OCI-LY1 (cell line): ENCODE data around the gene TRIM28.

Experiments used
- H2AFZ ChIP-seq: fragments of 200-600 bp; sonication (generic), shearing (Covaris generic); 2 replicates; pipeline ENCODE4 v1.6.0; 2014; ENCODE audit warnings: antibody characterized with exemption, mild to moderate bottlenecking, low read length
- H3F3A ChIP-seq: fragments of 200-600 bp; sonication (generic), shearing (Covaris generic); 2 replicates; pipeline ENCODE4 v1.6.0; 2014; ENCODE audit warnings: mild to moderate bottlenecking, antibody characterized with exemption, low read length, moderate library complexity; ENCODE audit not compliant: insufficient read depth
- H3K27ac ChIP-seq: fragments of 200-600 bp; sonication (generic); 2 replicates; pipeline ENCODE4 v1.5.1; 2014; ENCODE audit warnings: low read length, mixed run types, mild to moderate bottlenecking, low read depth; ENCODE audit not compliant: poor library complexity, severe bottlenecking
- H3K27me3 ChIP-seq: fragments of 200-600 bp; sonication (generic); 2 replicates; pipeline ENCODE4 v1.6.0; 2014; ENCODE audit warnings: antibody characterized with exemption, mild to moderate bottlenecking, low read length, moderate library complexity; ENCODE audit not compliant: insufficient read depth
- H3K36me3 ChIP-seq: fragments of 200-600 bp; sonication (generic); 2 replicates; pipeline ENCODE4 v1.6.1; 2014; ENCODE audit warnings: mild to moderate bottlenecking, antibody characterized with exemption, low read length, moderate library complexity, mixed read lengths; ENCODE audit not compliant: insufficient read depth
- H3K4me1 ChIP-seq: fragments of 200-600 bp; sonication (generic); 2 replicates; pipeline ENCODE4 v1.5.1; 2014; ENCODE audit warnings: mild to moderate bottlenecking, low read length, moderate library complexity; ENCODE audit not compliant: insufficient read depth, severe bottlenecking
- H3K4me2 ChIP-seq: fragments of 200-600 bp; sonication (generic), shearing (Covaris generic); 2 replicates; pipeline ENCODE4 v1.6.1; 2014; ENCODE audit warnings: low read length
- H3K4me3 ChIP-seq: fragments of 200-600 bp; sonication (generic); 2 replicates; pipeline ENCODE4 v1.5.1; 2014; ENCODE audit warnings: low read length, low read depth, mild to moderate bottlenecking, mixed read lengths; ENCODE audit not compliant: poor library complexity, severe bottlenecking
- H3K79me2 ChIP-seq: fragments of 200-600 bp; shearing (Covaris generic); 2 replicates; pipeline ENCODE4 v1.6.1; 2016; ENCODE audit warnings: mixed run types, low read length, mixed read lengths; ENCODE audit not compliant: insufficient read depth
- H3K9ac ChIP-seq: fragments of 200-600 bp; sonication (generic), shearing (Covaris generic); 2 replicates; pipeline ENCODE4 v1.6.1; 2014; ENCODE audit warnings: mild to moderate bottlenecking, low read length, mixed read lengths
- H3K9me2 ChIP-seq: fragments of 200-600 bp; sonication (generic), shearing (Covaris generic); 2 replicates; pipeline ENCODE4 v1.6.1; 2014; ENCODE audit warnings: low read depth, mild to moderate bottlenecking, low read length, mixed read lengths
- H3K9me3 ChIP-seq: fragments of 200-600 bp; shearing (Covaris generic); 2 replicates; pipeline ENCODE4 v1.6.1; 2014; ENCODE audit warnings: low read length, mixed read lengths
- H4K20me1 ChIP-seq: fragments of 200-600 bp; sonication (generic), shearing (Covaris generic); 2 replicates; pipeline ENCODE4 v1.6.0; 2016; ENCODE audit warnings: mild to moderate bottlenecking, low read length; ENCODE audit not compliant: insufficient read depth
- CTCF ChIP-seq: fragments of 200-600 bp; sonication (generic), shearing (Covaris generic); IDR thresholded peaks from 2 replicates; pipeline ENCODE4 v1.5.1; 2017; ENCODE audit warnings: mild to moderate bottlenecking, antibody characterized with exemption, low read length, moderate library complexity, mixed read lengths
- EZH2 ChIP-seq: fragments of 200-600 bp; sonication (generic), shearing (Covaris generic); IDR thresholded peaks from 2 replicates; pipeline ENCODE4 v1.8.0; 2017; ENCODE audit warnings: borderline replicate concordance, mixed run types, mild to moderate bottlenecking, antibody characterized with exemption, low read length, moderate library complexity, mixed read lengths

TRIM28 gene

GRCh38 chr19:58509731-58510083 lies 34.2 kb upstream of the TRIM28 start:
- H4K20me1 ChIP-seq = no peaks in the 10 kb centered on the region
- H3K4me1 ChIP-seq = peaks cover 12% of the 10 kb centered on the region
- no peak overlapping the region for H2AFZ ChIP-seq
- H3K36me3 ChIP-seq = no peaks in the 10 kb centered on the region; the same call in 1 of the 2 replicates
- no peaks in the 10 kb centered on the region for H3F3A ChIP-seq
- H3K9me3 ChIP-seq = no peaks in the 10 kb centered on the region
- TF ChIP-seq CTCF (no peak), EZH2 (no peak)
- no peaks in the 10 kb centered on the region for H3K27me3 ChIP-seq
- H3K9me2 ChIP-seq = no peaks in the 10 kb centered on the region
- H3K4me2 ChIP-seq = no peak overlapping the region
- no peak overlapping the region for H3K9ac ChIP-seq
- no peak overlapping the region for H3K27ac ChIP-seq
- H3K79me2 ChIP-seq = peaks cover 5% of the 10 kb centered on the region; the same call in 1 of the 2 replicates
- no peak overlapping the region for H3K4me3 ChIP-seq

GRCh38 chr19:58510084-58510862 lies 33.6 kb upstream of the TRIM28 start:
- no peaks in the 10 kb centered on the region for H4K20me1 ChIP-seq
- no peak overlapping the region for H3K4me2 ChIP-seq
- no peaks in the 10 kb centered on the region for H3K9me3 ChIP-seq
- no peaks in the 10 kb centered on the region for H3K9me2 ChIP-seq
- H3K4me1 ChIP-seq = peaks cover 18% of the 10 kb centered on the region
- peaks cover 5% of the 10 kb centered on the region; the same call in 1 of the 2 replicates for H3K79me2 ChIP-seq
- H3F3A ChIP-seq = no peaks in the 10 kb centered on the region
- no peak overlapping the region for H3K4me3 ChIP-seq
- H3K27me3 ChIP-seq = no peaks in the 10 kb centered on the region
- H3K36me3 ChIP-seq = no peaks in the 10 kb centered on the region; the same call in 1 of the 2 replicates
- H2AFZ ChIP-seq = no peak overlapping the region
- no peak overlapping the region for H3K27ac ChIP-seq
- no peak overlapping the region for H3K9ac ChIP-seq
- TF ChIP-seq EZH2 (no peak), CTCF (no peak)

GRCh38 chr19:58511353-58512208 lies 32.3 kb upstream of the TRIM28 start, which contains the start of gene SLC27A5:
Gene SLC27A5, minus strand, starts transcription at chr19:58511992. Its CDS starts 37 bp downstream, at chr19:58511955.
- Histone ChIP-seq H3K4me3 (no peak within 1 kb of the TSS), H3K9me3 (no peaks in the 10 kb centered on the region), H3K27ac (no peak within 1 kb of the TSS), H2AFZ (no peak within 1 kb of the TSS), H3F3A (no peaks in the 10 kb centered on the region), H3K4me2 (no peak within 1 kb of the TSS), H3K9ac (no peak within 1 kb of the TSS), H3K4me1 (peaks cover 31% of the 10 kb centered on the region), H3K27me3 (no peaks in the 10 kb centered on the region), H3K79me2 (peaks cover 5% of the 10 kb centered on the region; the same call in 1 of the 2 replicates), H3K36me3 (peaks cover 6% of the 10 kb centered on the region), H4K20me1 (no peaks in the 10 kb centered on the region), H3K9me2 (no peaks in the 10 kb centered on the region)
- TF ChIP-seq EZH2 = no peak
- TF ChIP-seq CTCF = no peak
